Measurements from ENCODE around the gene EFHC2.

- no peak for TF ChIP-seq CTCF (IDR thresholded peaks at IDR 0.05)
- TF ChIP-seq POLR2A (IDR thresholded peaks at IDR 0.05), result no peak
Measured at GRCh38 chrX:44218465-44218864, 125.0 kb downstream of the EFHC2 start.
